ENCODE data around the gene XXYLT1. TPM values are rescaled to one million over a fixed set of nuclear protein-coding genes. Genes with fewer than 3 reads are reported as not detected.

Gene XXYLT1
- total and polyA plus RNA-seq, 2 of the 8 experiments (the other 6 are each of a cell fraction or from before 2014, with no cell fraction given): 18.9 to 23.8 TPM

- H4K5ac ChIP-seq (ENCODE audit: insufficient read length, low read depth, low read length): no peak overlapping the region
- peaks cover 0 to 12% (median 2%) of the 10 kb centered on the region in 4 experiments; a peak in 3 of 8 replicates for H3K36me3 ChIP-seq (ENCODE audit: control insufficient read depth in 2 of 4, insufficient read depth in 4 of 4, low read length in 3 of 4)
- no peak overlapping the region for H2BK20ac ChIP-seq (ENCODE audit: low read length)
- H2AFZ ChIP-seq (ENCODE audit: low read length): no peak overlapping the region
- no peak overlapping the region for H3K4ac ChIP-seq (replicated peaks; ENCODE audit: insufficient read length, low read depth, low read length)
- H3K27ac ChIP-seq (ENCODE audit: low read depth, low read length): no peak overlapping the region
- H3K9me3 ChIP-seq (ENCODE audit: insufficient read depth in 2 of 2, low read depth in 1 of 2, low read length in 1 of 2): peaks cover 0 to 11% of the 10 kb centered on the region in 2 experiments; a peak in 1 of 4 replicates
- no peaks in the 10 kb centered on the region for H3K79me2 ChIP-seq (ENCODE audit: control insufficient read depth in 1 of 2, insufficient read depth in 2 of 2, low read length in 2 of 2)
- no peaks in the 10 kb centered on the region for H3K4me1 ChIP-seq (replicated peaks in 1 of 4; ENCODE audit: control insufficient read depth in 3 of 4, insufficient read depth in 4 of 4, low read length in 3 of 4)
- H3K4me3 ChIP-seq (ENCODE audit: extremely low read depth in 1 of 4, insufficient read depth in 2 of 4, low read depth in 3 of 4, low read length in 4 of 4): no peak overlapping the region
- ChIA-PET CTCF (ENCODE audit: partially characterized antibody) (interaction anchor here (0.6 to 1.5 kb wide), 2 partner anchors 8 kb away, joined by 3 read pairs; no protein-coding TSS in a partner anchor), POLR2A (ENCODE audit: partially characterized antibody) (interaction anchor here (0.6 to 1.3 kb wide), 3 partner anchors 19 to 382 kb away, joined by 3 to 4 read pairs (median 3); no protein-coding TSS in a partner anchor)
- H2BK5ac ChIP-seq (ENCODE audit: low read depth, low read length): no peak overlapping the region
- H4K20me1 ChIP-seq (replicated peaks in 1 of 2; ENCODE audit: control insufficient read depth in 1 of 2, insufficient read depth in 2 of 2, low read length in 2 of 2): peaks cover 2% of the 10 kb centered on the region in 2 experiments
- no peak overlapping the region for H3K23ac ChIP-seq (ENCODE audit: insufficient read length)
- H2AK5ac ChIP-seq (ENCODE audit: low read depth, low read length): no peak overlapping the region
- no peak overlapping the region for H3K18ac ChIP-seq (ENCODE audit: extremely low read depth, low read length)
- H3K56ac ChIP-seq (replicated peaks; ENCODE audit: insufficient read length, low read depth, low read length): no peak overlapping the region
- H2BK12ac ChIP-seq (ENCODE audit: low read depth, low read length): no peak overlapping the region
- no peak overlapping the region for H3K14ac ChIP-seq (ENCODE audit: insufficient read length)
- no peaks in the 10 kb centered on the region for H3K23me2 ChIP-seq (ENCODE audit: low read depth, low read length)
- no peak for DNase-seq (ENCODE audit: low read depth in 1 of 2, low spot score in 2 of 2)
- no peak overlapping the region for H4K91ac ChIP-seq (replicated peaks; ENCODE audit: insufficient read length, low read length)
- no peak overlapping the region for H3K4me2 ChIP-seq (ENCODE audit: insufficient read depth in 1 of 2, low read depth in 2 of 2, low read length in 2 of 2)
- FAIRE-seq: no peak
- H3K27me3 ChIP-seq (replicated peaks in 1 of 4; ENCODE audit: control insufficient read depth in 3 of 4, extremely low read depth in 1 of 4, insufficient read depth in 3 of 4, low read length in 3 of 4): no peaks in the 10 kb centered on the region
- H3K79me1 ChIP-seq (ENCODE audit: low read depth, low read length): no peaks in the 10 kb centered on the region
- H4K8ac ChIP-seq (ENCODE audit: extremely low read depth, insufficient read depth, low read length): no peak overlapping the region
- WGBS, 2 experiments (ENCODE audit: extremely low coverage in 1 of 2, insufficient coverage in 1 of 2, insufficient read length in 1 of 2, insufficient replicate concordance in 2 of 2, low coverage in 1 of 2, low lambda C conversion rate in 2 of 2, missing lambda C conversion rate in 1 of 2): 90% methylated on average over 18 of the region's 18 CpGs; no CpG with 5 or more reads in 1 of the 2 experiments
- H2BK15ac ChIP-seq (ENCODE audit: low read length): no peak overlapping the region
- no peak overlapping the region for H3K9ac ChIP-seq (replicated peaks in 1 of 4; ENCODE audit: extremely low read depth in 1 of 4, low read depth in 3 of 4, low read length in 3 of 4)
- H2BK120ac ChIP-seq (replicated peaks; ENCODE audit: low read depth, low read length): no peak overlapping the region
- TF ChIP-seq BRCA1 (IDR thresholded peaks at IDR 0.05; ENCODE audit: low read depth, low read length) (no peak), TAF1 (IDR thresholded peaks at IDR 0.05; ENCODE audit: low read depth, low read length) (no peak), CHD1 (IDR thresholded peaks at IDR 0.05; ENCODE audit: low read depth, low read length) (no peak), CBX5 (IDR thresholded peaks at IDR 0.05; ENCODE audit: low read depth, low read length) (no peak), HDAC2 (IDR thresholded peaks at IDR 0.05; ENCODE audit: borderline replicate concordance in 1 of 2, low read depth in 2 of 2, low read length in 2 of 2) (no peak), EP300 (IDR thresholded peaks at IDR 0.05; ENCODE audit: borderline replicate concordance in 1 of 2, low read depth in 2 of 2, low read length in 2 of 2) (no peak), JUND (IDR thresholded peaks at IDR 0.05; ENCODE audit: low read length) (no peak), CREB1 (IDR thresholded peaks at IDR 0.05) (no peak), JUN (IDR thresholded peaks at IDR 0.05; ENCODE audit: low read depth, low read length) (no peak), SRF (IDR thresholded peaks at IDR 0.05; ENCODE audit: low read depth, low read length) (no peak)
Observed at GRCh38 chr3:195068084-195069080, 202.6 kb downstream of the XXYLT1 start.
